Ishikawa (cell line): Measurements from ENCODE around the gene GRIN2D.
A peak's percentile ranks its signal among the peaks of the same experiment; 100 is the strongest.

Source experiments
- CEBPB ChIP-seq: IDR thresholded peaks from 2 replicates; pipeline ENCODE4 v1.6.1; 2012
- CREB1 ChIP-seq: IDR thresholded peaks from 2 replicates; pipeline ENCODE4 v1.6.1; 2012; ENCODE audit warnings: low read depth
- TAF1 ChIP-seq: IDR thresholded peaks from 2 replicates; pipeline ENCODE4 v1.6.1; 2012; ENCODE audit warnings: low read depth, mild to moderate bottlenecking
- TCF12 ChIP-seq: IDR thresholded peaks from 2 replicates; pipeline ENCODE4 v1.6.1; 2012; ENCODE audit warnings: low read depth

GRCh38 chr19:48363810-48364597 lies 29.5 kb upstream of the GRIN2D start, which contains the start of the genes SYNGR4 and TMEM143:
- peak; percentile 41 for TF ChIP-seq CREB1
- peak; percentile 62; the same call in 1 of the 2 replicates for TF ChIP-seq TAF1
- TF ChIP-seq CEBPB = no peak
- no peak for TF ChIP-seq TCF12
